HPDE6-E6E7 (cell line): ENCODE results near the gene TNFSF12.
A peak's percentile ranks its signal among the peaks of the same experiment; 100 is the strongest.

Source experiments
- DNase-seq: peaks from one replicate; pipeline ENCODE4 v3.0.0; 2011; ENCODE audit warnings: missing footprints; ENCODE audit errors: extremely low spot score

TNFSF12 gene

DNA sequence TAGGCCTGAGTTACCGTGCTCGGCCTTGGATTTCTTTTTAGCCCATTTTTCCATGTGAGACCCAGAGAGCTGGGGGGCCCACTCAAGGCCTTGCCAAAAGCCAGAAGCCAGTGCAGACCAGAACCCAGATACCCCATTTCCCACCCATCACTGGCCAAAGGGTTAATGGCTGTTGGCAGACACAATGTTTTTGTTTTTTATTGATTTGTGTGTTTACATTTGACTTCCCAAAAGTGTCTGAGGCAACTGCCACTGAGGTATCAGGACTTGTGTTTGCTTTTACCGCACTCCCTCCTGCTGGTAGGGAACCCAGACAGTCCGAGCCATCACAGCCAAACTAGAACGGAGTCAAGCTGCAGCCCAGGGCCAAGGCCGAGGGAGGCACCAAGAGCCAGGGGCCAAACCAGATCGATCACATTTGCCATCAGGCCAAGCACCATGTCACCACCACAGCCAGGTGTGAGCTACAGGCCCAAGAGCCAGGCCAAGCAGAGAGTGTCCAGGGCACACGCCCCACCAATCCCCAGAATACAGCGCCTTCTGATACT is 7.7 kb upstream of the TNFSF12 start:
- no peak for DNase-seq

DNA sequence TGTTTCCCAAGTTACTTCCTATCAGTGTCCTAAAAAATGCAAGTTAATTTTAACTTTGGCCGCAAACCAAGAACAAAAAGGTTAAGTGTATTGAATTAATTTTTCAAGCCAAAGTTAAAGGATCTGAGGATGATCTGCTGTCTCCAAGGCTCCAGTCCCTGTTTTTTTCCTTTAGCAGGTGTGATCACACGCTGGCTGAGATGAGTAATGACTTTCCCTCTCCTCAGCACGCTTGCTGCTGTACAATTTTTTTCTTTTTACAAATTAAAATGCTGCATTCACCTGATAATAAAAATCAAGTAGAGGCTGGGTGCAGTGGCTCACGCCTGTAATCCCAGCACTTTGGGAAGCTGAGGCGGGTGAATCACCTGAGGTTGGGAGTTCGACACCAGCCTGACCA is 3.9 kb upstream of the TNFSF12 start:
- no peak for DNase-seq

DNA sequence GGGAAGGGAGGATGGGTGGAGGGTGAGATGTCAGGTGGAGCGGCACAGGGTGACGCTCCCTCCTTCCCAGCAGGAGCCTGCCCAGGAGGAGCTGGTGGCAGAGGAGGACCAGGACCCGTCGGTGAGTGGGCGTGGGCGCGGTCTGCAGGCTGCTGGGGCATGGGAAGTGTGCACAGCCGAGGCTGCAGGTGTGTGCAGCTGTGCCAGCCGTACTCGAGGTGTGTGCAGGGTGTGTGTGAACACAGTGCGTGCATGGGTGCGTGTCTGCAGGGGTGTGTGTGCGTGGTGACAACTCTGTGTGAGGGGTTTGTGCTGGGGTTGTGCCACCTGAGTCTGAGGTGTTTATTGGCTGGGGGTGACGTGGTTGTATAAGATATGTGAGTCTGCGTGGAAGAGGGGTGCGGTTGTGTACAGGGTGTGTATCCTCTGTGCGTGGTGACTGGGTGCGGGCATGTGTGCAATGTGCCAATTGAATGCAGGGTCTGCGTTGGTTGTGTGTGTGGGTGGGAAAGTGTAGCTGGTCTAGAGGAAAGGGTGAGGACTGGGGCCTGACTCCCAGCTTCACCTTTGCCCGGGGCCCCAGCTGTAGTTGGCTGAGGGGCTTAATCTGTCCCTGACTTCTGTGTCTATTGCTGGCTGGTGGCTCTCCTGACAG is 670 bp downstream of the TNFSF12 start:
- DNase-seq = no peak

DNA sequence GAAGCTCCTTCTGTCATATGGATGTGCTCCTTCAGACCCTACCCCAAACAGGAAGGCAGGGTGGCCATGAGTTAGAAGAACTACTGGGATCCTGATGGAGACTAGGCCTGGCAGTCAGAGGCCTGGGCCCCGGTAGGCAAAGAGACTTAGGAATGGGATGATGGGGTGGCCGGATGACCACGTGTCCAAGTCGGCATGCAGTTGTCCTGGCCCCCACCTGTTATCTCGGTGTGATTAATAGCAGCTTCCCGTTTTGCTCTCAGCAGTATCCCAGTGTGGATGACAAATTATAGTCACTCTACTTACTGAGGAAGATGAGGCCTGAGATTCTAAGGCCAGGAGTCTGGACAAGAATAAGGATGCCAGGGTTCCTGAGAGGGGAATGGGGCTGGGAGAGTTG is 1.5 kb downstream of the TNFSF12 start:
- DNase-seq = no peak

DNA sequence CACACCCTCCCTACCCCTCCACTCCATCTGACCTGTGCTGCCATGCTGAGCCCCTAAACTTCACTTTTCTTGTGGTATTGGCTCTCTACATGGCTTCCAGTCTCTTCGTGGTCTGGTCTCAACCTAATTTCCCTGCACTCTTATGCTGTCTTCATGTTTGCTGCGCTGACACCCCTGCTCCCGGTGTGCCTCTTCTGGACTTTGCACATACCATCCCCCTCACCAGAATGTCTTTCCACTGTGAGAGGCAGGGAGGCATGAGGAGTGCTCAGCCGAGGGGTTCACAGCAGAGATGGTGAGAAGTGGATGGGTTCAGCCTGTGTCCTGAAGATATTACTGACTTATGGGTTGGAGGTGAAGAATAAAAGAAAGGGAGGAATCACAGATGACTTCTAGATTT is 2.5 kb downstream of the TNFSF12 start:
- DNase-seq = no peak

DNA sequence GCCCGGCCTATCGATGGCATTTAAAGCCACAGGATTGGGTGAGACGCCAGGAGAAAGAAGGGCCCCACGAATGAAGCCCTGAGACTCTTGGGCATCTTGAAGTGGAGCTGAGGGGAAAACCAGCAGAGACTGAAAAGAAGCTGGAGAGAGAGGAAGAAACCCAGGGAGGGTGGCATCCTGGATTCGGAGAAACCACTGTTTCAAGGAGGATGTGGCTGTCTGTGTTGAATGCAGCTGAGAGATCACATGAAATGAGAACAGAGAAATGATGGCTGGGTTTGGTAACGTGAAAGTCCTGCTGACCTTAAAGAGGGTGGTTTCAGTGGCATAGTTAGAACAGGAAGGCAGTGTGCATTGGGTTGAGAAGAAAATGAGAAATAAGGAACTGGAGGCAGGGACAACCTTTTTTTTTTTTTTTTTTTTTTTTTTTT is 3.8 kb downstream of the TNFSF12 start:
- DNase-seq = no peak

DNA sequence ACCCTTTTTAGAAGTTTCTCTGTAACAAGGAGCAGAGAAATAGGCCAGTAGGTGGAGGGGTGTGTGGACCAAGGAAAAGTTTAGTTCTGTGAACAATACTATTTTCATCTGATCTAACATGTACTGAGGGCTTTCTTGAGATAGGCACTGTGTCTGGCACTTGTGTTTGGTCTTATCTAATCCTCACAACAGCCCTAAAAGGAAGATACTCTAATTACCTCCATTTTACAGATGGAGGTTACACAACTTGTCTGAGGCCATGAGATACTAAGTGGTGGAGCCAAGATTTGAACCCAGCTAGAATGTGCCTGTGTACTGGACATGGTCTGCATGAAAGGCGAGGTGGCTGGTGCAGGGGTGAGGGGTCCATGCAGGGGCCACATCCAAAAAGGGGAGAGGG is 4.5 kb downstream of the TNFSF12 start:
- DNase-seq = no peak

DNA sequence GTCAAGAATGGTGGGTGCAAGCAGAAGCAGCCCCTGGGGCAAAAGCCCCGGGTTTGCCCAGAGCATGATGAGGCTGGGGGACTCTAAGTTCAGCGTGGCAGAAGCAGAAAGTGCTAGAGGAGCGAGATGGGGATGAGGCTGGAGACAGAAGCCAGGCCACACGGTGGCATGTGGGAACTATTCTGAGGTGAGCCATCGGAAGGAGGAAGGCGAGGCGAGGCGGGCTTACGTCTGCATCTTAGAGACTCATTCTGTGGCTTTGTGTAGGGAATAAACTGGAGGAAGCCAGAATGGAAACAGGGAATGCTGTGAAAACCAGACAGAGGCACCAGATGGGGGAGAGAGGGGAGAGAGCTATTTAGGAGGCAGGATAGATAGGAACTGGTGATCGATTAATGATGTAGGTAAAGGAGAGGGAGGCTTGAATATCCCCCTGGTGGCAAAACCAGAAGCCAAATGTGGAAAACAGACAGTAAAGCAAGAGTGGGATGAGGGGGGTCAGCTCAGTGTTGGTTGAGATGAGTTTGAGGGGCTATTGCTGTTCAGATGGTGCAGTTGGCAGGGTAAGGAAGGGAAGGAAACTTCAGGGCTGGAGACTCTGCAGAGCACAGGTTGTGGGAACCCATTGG is 6.6 kb downstream of the TNFSF12 start:
- DNase-seq = no peak

DNA sequence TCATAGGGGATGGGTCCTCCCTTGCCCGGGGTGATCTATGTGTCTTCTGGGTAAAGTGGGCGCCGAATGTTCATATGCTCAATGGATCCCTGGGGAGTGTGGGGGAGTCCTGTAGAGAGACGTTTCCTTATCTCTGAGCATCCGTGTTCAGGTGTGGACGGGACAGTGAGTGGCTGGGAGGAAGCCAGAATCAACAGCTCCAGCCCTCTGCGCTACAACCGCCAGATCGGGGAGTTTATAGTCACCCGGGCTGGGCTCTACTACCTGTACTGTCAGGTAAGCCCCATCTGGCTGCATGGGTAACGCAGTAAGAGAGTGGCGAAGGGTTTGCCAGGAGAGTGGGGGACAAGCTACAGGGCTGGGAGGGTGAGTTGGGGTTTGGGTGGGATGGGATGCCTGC is 7.8 kb downstream of the TNFSF12 start:
- DNase-seq = no peak

DNA sequence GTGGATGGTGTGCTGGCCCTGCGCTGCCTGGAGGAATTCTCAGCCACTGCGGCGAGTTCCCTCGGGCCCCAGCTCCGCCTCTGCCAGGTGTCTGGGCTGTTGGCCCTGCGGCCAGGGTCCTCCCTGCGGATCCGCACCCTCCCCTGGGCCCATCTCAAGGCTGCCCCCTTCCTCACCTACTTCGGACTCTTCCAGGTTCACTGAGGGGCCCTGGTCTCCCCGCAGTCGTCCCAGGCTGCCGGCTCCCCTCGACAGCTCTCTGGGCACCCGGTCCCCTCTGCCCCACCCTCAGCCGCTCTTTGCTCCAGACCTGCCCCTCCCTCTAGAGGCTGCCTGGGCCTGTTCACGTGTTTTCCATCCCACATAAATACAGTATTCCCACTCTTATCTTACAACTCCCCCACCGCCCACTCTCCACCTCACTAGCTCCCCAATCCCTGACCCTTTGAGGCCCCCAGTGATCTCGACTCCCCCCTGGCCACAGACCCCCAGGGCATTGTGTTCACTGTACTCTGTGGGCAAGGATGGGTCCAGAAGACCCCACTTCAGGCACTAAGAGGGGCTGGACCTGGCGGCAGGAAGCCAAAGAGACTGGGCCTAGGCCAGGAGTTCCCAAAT is 8.4 kb downstream of the TNFSF12 start:
- DNase-seq = no peak

DNA sequence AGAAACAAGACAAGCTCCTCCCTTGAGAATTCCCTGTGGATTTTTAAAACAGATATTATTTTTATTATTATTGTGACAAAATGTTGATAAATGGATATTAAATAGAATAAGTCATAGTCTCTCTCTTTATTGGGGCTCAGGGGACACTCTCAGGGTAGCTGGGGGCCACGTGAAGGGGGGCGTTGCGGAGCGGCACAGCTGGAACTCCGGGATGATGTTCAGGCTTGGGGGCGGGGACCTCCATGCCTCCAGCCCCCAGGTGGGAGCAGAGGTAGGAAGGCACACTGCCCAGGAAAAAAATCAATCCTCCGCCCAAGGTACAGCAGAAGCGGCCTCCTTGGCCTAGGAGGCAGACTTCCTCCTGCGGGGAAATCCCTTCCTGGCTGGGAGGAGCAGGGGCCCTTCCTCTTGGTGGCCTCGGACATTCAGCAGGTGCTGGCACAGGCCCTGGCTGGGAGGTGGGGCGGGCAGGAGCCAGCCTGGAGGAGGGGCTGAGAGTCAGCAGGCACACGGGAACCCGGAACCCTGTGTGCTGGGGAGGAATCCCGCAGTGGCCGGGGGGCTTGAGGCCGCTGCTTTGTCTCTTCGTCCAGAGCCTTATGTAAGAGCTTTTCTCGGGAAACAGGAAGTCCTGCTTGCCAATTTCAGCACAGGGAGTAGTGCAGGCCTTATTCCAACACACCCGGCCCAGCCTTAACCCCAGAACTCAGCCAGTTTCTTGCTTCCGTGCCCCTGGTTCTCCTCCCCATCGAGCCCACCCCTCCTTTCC is 9.1 kb downstream of the TNFSF12 start:
- DNase-seq = peak; percentile 68

DNA sequence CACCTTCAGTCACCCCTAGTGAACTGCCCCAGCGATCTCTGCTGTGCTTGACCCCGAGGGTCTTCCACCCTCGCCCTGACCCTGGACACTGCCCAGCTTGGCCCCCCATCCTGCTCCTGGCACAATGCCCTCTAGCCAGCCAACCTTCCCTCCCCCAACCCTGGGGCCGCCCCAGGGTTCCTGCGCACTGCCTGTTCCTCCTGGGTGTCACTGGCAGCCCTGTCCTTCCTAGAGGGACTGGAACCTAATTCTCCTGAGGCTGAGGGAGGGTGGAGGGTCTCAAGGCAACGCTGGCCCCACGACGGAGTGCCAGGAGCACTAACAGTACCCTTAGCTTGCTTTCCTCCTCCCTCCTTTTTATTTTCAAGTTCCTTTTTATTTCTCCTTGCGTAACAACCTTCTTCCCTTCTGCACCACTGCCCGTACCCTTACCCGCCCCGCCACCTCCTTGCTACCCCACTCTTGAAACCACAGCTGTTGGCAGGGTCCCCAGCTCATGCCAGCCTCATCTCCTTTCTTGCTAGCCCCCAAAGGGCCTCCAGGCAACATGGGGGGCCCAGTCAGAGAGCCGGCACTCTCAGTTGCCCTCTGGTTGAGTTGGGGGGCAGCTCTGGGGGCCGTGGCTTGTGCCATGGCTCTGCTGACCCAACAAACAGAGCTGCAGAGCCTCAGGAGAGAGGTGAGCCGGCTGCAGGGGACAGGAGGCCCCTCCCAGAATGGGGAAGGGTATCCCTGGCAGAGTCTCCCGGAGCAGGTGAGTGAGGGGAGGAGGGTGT is 9.9 kb downstream of the TNFSF12 start, which contains the start of gene TNFSF13:
Gene TNFSF13 (plus strand): TSS at position 207 of the 776 bp plus-strand sequence. CDS start 290 bp downstream, at position 497.
- no peak for DNase-seq

DNA sequence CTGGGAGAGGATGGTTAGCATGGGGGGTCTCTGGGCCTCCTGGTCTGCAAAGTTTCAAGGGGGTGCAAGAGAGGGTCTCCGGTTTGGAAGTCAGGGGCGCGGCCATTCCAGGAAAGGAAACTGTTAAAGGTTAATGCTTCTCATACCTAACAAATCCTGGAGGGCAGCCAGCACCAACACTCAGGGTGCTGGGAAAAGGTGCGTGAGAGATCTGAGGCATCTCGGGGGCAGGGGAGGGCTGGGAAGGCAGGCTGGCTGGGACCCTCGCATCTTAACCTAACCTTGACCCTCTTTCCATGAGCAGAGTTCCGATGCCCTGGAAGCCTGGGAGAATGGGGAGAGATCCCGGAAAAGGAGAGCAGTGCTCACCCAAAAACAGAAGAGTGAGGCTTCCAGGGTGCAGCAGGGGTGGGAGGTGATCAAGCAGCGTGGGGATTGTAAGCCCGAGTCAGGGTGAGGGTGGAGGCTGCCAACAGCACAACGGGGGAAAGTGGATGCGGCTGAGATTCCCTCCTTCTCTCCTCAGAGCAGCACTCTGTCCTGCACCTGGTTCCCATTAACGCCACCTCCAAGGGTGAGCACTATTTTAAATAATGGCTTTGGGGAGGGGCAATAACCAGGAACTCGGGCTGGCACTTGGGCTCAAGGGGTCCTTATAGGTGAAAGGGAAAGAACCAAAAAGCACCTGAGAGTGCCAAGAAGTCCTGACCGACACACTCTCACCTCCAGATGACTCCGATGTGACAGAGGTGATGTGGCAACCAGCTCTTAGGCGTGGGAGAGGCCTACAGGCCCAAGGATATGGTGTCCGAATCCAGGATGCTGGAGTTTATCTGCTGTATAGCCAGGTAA is 10.7 kb downstream of the TNFSF12 start:
- no peak for DNase-seq

DNA sequence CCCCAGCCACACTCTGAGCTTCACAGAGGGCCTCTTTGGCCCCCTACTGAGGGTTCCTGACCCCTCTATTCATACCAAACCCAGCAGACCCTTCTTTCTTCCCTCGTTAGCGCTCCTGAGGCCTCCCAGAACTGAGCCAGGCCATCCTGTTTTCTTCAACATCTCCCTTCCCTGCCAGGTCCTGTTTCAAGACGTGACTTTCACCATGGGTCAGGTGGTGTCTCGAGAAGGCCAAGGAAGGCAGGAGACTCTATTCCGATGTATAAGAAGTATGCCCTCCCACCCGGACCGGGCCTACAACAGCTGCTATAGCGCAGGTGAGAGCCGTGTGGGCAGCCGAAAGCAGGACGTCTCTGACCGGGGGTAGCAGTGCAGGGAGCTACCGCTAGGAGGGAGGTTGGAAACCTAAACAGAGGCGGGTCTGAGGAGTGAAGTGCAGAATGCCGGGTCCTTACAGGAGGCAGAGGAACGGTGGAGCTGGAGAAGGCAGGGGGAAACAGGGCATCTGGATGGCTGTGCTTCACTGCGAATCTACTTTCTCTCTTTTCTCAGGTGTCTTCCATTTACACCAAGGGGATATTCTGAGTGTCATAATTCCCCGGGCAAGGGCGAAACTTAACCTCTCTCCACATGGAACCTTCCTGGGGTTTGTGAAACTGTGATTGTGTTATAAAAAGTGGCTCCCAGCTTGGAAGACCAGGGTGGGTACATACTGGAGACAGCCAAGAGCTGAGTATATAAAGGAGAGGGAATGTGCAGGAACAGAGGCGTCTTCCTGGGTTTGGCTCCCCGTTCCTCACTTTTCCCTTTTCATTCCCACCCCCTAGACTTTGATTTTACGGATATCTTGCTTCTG is 11.5 kb downstream of the TNFSF12 start:
- DNase-seq = no peak

DNA sequence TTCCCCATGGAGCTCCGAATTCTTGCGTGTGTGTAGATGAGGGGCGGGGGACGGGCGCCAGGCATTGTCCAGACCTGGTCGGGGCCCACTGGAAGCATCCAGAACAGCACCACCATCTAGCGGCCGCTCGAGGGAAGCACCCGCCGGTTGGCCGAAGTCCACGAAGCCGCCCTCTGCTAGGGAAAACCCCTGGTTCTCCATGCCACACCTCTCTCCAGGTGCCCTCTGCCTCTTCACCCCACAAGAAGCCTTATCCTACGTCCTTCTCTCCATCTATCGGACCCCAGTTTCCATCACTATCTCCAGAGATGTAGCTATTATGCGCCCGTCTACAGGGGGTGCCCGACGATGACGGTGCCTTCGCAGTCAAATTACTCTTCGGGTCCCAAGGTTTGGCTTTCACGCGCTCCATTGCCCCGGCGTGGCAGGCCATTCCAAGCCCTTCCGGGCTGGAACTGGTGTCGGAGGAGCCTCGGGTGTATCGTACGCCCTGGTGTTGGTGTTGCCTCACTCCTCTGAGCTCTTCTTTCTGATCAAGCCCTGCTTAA is 12.2 kb downstream of the TNFSF12 start:
- DNase-seq = peak; percentile 91

DNA sequence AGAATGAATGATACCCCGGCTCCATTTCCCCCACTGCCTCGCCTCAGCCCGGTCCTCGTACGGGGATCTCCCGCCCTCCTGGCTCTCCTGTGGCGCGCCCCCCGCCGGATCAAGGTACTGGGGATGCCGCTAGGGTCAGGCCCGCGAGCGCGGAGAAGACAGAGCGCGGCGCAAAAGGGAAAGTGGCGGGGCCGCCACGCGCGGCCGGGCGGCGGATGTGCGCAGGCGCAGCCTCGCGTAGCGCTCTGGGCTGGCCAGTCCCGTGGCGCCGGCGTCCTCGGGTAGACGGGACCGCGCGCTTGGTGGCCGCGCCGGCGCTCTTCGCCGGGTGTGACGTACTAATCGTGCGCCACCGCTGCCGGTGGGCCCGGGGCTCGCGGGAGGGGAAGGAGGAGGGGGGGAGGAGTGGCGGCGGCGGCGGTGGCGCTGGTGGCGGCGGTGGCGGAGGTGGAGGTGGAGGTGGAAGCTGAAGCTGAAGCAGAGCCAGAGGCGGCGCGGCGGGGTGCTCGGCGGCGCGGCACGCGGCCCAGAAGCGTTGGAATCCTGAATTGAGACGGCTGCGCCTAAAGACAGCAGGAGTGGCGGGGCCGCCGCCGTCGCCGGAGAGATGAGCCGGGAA is 12.8 kb downstream of the TNFSF12 start, which contains the start of gene SENP3:
Gene SENP3 (plus strand): TSS at position 331 of the 619 bp plus-strand sequence. CDS start 1,158 bp downstream, outside the sequence.
- peak; percentile 95 for DNase-seq

DNA sequence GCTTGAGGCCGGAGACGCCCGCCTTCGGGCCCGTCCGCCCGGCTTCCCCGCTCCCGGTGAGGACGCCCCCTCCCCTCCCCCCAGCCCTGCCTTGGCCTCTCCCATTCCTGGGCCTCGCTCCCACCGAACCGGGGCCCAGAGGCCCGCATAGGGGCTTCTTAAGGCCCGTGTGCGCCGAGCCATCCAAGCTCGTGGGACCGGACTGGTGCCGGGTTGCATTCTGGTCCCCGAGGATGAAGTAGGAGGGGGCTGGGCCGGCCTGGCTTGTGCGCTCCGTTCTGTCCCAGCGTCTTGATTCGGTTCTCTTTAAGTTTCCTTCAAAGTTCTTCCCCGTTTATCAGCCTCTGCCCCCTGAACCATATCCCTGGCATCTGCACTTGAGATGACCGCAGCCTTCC is 13.3 kb downstream of the TNFSF12 start:
- no peak for DNase-seq

DNA sequence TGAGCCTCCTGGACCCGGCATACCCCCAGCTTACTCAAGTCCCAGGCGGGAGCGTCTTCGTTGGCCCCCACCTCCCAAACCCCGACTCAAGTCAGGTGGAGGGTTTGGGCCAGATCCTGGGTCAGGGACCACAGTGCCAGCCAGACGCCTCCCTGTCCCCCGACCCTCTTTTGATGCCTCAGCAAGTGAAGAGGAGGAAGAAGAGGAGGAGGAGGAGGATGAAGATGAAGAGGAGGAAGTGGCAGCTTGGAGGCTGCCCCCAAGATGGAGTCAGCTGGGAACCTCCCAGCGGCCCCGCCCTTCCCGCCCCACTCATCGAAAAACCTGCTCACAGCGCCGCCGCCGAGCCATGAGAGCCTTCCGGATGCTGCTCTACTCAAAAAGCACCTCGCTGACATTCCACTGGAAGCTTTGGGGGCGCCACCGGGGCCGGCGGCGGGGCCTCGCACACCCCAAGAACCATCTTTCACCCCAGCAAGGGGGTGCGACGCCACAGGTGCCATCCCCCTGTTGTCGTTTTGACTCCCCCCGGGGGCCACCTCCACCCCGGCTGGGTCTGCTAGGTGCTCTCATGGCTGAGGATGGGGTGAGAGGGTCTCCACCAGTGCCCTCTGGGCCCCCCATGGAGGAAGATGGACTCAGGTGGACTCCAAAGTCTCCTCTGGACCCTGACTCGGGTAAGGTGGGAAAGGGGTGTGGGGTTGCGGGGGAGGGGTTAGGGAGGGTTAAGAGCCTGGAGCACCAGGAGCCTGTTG is 14.4 kb downstream of the TNFSF12 start:
- DNase-seq = no peak
